GM18520 (cell line): ENCODE measurements around the gene AKR7A3.
A peak's percentile ranks its signal among the peaks of the same experiment; 100 is the strongest.
"Not testable (repeated sequence)": the region's sequence is repeated elsewhere in the genome, so short reads cannot be mapped to it uniquely, and the experiment has no call there.

Experiments
- ATAC-seq: cut with Tn5 transposase; IDR thresholded peaks from one replicate; pipeline ENCODE4 v1.9.1; 2021; ENCODE audit not compliant: unreplicated experiment

The AKR7A3 gene

GRCh38 chr1:19319196-19319595 is 30.6 kb upstream of the AKR7A3 start:
- no peak for ATAC-seq

GRCh38 chr1:19317126-19317910 is 28.7 kb upstream of the AKR7A3 start:
- ATAC-seq: no peak

- no peak for ATAC-seq
Observed at GRCh38 chr1:19315378-19316198, 27.0 kb upstream of the AKR7A3 start.

- no peak for ATAC-seq
Observed at GRCh38 chr1:19313961-19314882, 25.7 kb upstream of the AKR7A3 start.

GRCh38 chr1:19313636-19313959 is 25.0 kb upstream of the AKR7A3 start:
- ATAC-seq: no peak

- no peak for ATAC-seq
Observed at GRCh38 chr1:19312782-19313635, 24.4 kb upstream of the AKR7A3 start.

- ATAC-seq: peak; percentile 82
Observed at GRCh38 chr1:19311931-19312781, 23.6 kb upstream of the AKR7A3 start, which contains the start of the genes AKR7A2 and SLC66A1. AKR7A2 (minus strand) TSS chr1:19312144; CDS start chr1:19312124, 20 bp downstream. SLC66A1 (plus strand) TSS chr1:19312326; CDS start chr1:19317678, 5,352 bp downstream.

- ATAC-seq: no peak
Observed at GRCh38 chr1:19311503-19311930, 22.9 kb upstream of the AKR7A3 start.

GRCh38 chr1:19310720-19311502 is 22.3 kb upstream of the AKR7A3 start:
- ATAC-seq: no peak

GRCh38 chr1:19310061-19310460 is 21.5 kb upstream of the AKR7A3 start:
- no peak for ATAC-seq

GRCh38 chr1:19309123-19309813 is 20.7 kb upstream of the AKR7A3 start:
- ATAC-seq: no peak

- no peak for ATAC-seq
Observed at GRCh38 chr1:19308509-19308907, 19.9 kb upstream of the AKR7A3 start.

GRCh38 chr1:19307794-19308508 is 19.4 kb upstream of the AKR7A3 start:
- ATAC-seq: no peak

GRCh38 chr1:19306941-19307340 is 18.4 kb upstream of the AKR7A3 start:
- ATAC-seq: no peak

- no peak for ATAC-seq
Observed at GRCh38 chr1:19305880-19306279, 17.3 kb upstream of the AKR7A3 start.

GRCh38 chr1:19304081-19304480 is 15.5 kb upstream of the AKR7A3 start:
- ATAC-seq: not testable (repeated sequence)

GRCh38 chr1:19300211-19300610 is 11.6 kb upstream of the AKR7A3 start:
- no peak for ATAC-seq
